Measurements from ENCODE around the gene MUC5B.
"Not testable (repeated sequence)": the region's sequence is repeated elsewhere in the genome, so short reads cannot be mapped to it uniquely, and the experiment has no call there.

The MUC5B gene

DNA sequence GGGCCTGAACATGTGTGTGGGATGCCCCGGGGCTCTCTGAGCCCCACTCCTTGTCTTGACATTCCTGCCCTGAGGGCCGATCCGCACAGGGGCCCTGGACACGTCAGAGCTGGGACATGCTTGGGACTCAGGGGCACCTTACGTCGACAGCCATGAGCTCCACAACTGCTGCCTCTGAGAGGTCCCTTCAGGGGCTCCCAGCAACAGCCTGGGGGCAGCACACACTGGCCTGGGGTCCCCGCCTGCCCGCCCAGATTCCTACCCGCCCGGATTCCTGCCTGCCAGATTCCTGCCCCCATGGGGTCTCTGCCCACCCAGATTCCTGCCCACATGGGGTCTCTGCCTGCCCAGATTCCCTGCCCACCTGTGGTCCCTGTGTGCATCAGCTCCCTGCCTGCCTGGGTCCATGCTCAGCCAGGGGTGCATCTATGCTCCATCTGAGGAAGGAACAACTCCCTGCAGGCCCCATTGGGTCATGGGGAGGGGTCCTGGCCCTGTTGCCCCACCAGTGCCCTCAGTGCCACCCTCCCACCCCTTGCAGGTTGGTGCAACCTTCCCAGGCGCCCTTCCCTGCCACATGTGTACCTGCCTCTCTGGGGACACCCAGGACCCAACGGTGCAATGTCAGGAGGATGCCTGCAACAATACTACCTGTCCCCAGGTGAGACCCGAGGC lies 35.7 kb downstream of the MUC5B start:
- H3K9ac ChIP-seq (ENCODE audit: low read length in 5 of 5): no peak overlapping the region

DNA sequence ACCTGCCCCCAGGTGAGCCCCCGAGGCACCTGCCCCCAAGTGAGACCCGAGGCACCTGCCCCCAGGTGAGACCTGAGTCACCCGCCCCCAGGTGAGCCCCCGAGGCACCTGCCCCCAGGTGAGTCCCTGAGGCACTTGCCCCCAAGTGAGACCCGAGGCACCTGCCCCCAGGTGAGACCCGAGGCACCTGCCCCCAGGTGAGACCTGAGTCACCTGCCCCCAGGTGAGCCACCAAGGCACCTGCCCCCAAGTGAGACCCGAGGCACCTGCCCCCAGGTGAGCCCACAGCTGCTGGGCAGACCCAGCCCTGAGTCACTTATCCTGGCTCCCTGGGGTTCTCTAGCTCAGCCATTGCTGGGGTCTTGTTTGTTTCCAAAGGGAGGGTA lies 36.2 kb downstream of the MUC5B start:
- Histone ChIP-seq H3K4me1 (ENCODE audit: control insufficient read depth in 5 of 5, insufficient read depth in 5 of 5, low read length in 5 of 5) (peaks cover 1 to 16% (median 16%) of the 10 kb centered on the region in 5 donors), H3K27ac (ENCODE audit: low read depth, low read length) (no peak overlapping the region), H3K27me3 (ENCODE audit: control insufficient read depth in 5 of 5, insufficient read depth in 4 of 5, low read length in 5 of 5) (peaks cover 5 to 12% (median 8%) of the 10 kb centered on the region in 5 donors), H3K4me3 (ENCODE audit: low read depth in 1 of 5, low read length in 5 of 5) (no peak overlapping the region), H3K9ac (ENCODE audit: low read length in 5 of 5) (no peak overlapping the region), H3K9me3 (ENCODE audit: control insufficient read depth in 5 of 5, low read length in 5 of 5) (no peaks in the 10 kb centered on the region), H3K36me3 (ENCODE audit: control insufficient read depth in 5 of 5, insufficient read depth in 5 of 5, low read length in 5 of 5) (no peaks in the 10 kb centered on the region)

More for the DNA sequence above, 35.7 kb downstream of the MUC5B start:
- no peaks in the 10 kb centered on the region for H3K9me3 ChIP-seq (ENCODE audit: control insufficient read depth in 5 of 5, low read length in 5 of 5)
- no peaks in the 10 kb centered on the region for H3K36me3 ChIP-seq (ENCODE audit: control insufficient read depth in 5 of 5, insufficient read depth in 5 of 5, low read length in 5 of 5)
- no peak overlapping the region for H3K27ac ChIP-seq (ENCODE audit: low read depth, low read length)
- H3K27me3 ChIP-seq (ENCODE audit: control insufficient read depth in 5 of 5, insufficient read depth in 4 of 5, low read length in 5 of 5): peaks cover 5 to 12% (median 8%) of the 10 kb centered on the region in 5 donors
- peaks cover 1 to 16% (median 16%) of the 10 kb centered on the region in 5 donors for H3K4me1 ChIP-seq (ENCODE audit: control insufficient read depth in 5 of 5, insufficient read depth in 5 of 5, low read length in 5 of 5)
- no peak overlapping the region for H3K4me3 ChIP-seq (ENCODE audit: low read depth in 1 of 5, low read length in 5 of 5)

DNA sequence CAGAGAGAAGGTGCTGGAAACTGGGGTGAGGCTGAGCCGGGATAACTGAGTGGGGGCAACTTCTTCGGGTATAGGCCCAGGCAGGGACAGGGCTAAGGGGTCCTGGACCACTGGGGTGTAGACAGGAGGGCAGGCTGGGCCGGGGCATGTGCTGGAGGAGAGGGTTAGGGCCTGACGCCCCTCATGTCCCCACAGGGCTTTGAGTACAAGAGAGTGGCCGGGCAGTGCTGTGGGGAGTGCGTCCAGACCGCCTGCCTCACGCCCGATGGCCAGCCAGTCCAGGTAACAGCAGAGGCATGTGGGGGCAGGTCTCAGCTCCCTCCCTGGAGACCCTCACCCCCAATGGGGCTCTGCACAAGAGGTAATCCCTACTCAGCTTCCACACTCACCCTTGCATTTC lies 36.7 kb downstream of the MUC5B start:
- no peak overlapping the region for H3K27ac ChIP-seq (ENCODE audit: low read depth, low read length)
- H3K4me1 ChIP-seq (ENCODE audit: control insufficient read depth in 5 of 5, insufficient read depth in 5 of 5, low read length in 5 of 5): peaks cover 1 to 18% (median 16%) of the 10 kb centered on the region in 5 donors
- no peak overlapping the region for H3K9ac ChIP-seq (ENCODE audit: low read length in 5 of 5)
- peaks cover 5 to 12% (median 8%) of the 10 kb centered on the region in 5 donors for H3K27me3 ChIP-seq (ENCODE audit: control insufficient read depth in 5 of 5, insufficient read depth in 4 of 5, low read length in 5 of 5)
- H3K4me3 ChIP-seq (ENCODE audit: low read depth in 1 of 5, low read length in 5 of 5): no peak overlapping the region
- no peaks in the 10 kb centered on the region for H3K36me3 ChIP-seq (ENCODE audit: control insufficient read depth in 5 of 5, insufficient read depth in 5 of 5, low read length in 5 of 5)
- no peaks in the 10 kb centered on the region for H3K9me3 ChIP-seq (ENCODE audit: control insufficient read depth in 5 of 5, low read length in 5 of 5)

- H3K36me3 ChIP-seq (ENCODE audit: control insufficient read depth in 5 of 5, insufficient read depth in 5 of 5, low read length in 5 of 5): no peaks in the 10 kb centered on the region
- H3K9me3 ChIP-seq (ENCODE audit: control insufficient read depth in 5 of 5, low read length in 5 of 5): no peaks in the 10 kb centered on the region
- peaks cover 5 to 12% (median 8%) of the 10 kb centered on the region in 5 donors for H3K27me3 ChIP-seq (ENCODE audit: control insufficient read depth in 5 of 5, insufficient read depth in 4 of 5, low read length in 5 of 5)
- H3K27ac ChIP-seq (ENCODE audit: low read depth, low read length): no peak overlapping the region
- H3K4me3 ChIP-seq (ENCODE audit: low read depth in 1 of 5, low read length in 5 of 5): no peak overlapping the region
- peaks cover 1 to 19% (median 16%) of the 10 kb centered on the region in 5 donors for H3K4me1 ChIP-seq (ENCODE audit: control insufficient read depth in 5 of 5, insufficient read depth in 5 of 5, low read length in 5 of 5)
- H3K9ac ChIP-seq (ENCODE audit: low read length in 5 of 5): no peak overlapping the region
These were observed 37.2 kb downstream of the MUC5B start for GRCh38 chr11:1260023-1260501.

DNA sequence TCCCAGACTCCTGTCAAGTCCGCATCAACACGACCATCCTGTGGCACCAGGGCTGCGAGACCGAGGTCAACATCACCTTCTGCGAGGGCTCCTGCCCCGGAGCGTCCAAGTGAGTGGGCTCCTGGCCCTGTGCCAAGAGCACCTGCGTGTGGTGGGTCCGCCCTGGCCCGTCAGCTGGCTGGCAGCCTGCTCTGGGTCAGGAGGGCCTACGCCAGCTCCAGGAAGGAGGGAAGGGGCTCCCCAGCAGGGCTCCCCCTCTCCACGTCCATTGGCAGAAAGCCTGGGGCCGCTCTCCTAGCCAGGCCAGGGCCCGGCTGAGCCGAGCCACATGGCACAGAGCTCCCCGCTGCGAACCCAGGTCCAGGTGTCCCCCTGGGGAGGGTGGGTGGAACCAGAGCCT lies 37.8 kb downstream of the MUC5B start:
- Histone ChIP-seq H3K4me1 (ENCODE audit: control insufficient read depth in 5 of 5, insufficient read depth in 5 of 5, low read length in 5 of 5) (peaks cover 1 to 19% (median 16%) of the 10 kb centered on the region in 5 donors), H3K27me3 (ENCODE audit: control insufficient read depth in 5 of 5, insufficient read depth in 4 of 5, low read length in 5 of 5) (peaks cover 5 to 12% (median 8%) of the 10 kb centered on the region in 5 donors), H3K27ac (ENCODE audit: low read depth, low read length) (no peak overlapping the region), H3K9ac (ENCODE audit: low read length in 5 of 5) (no peak overlapping the region), H3K9me3 (ENCODE audit: control insufficient read depth in 5 of 5, low read length in 5 of 5) (no peaks in the 10 kb centered on the region), H3K36me3 (ENCODE audit: control insufficient read depth in 5 of 5, insufficient read depth in 5 of 5, low read length in 5 of 5) (no peaks in the 10 kb centered on the region), H3K4me3 (ENCODE audit: low read depth in 1 of 5, low read length in 5 of 5) (no peak overlapping the region)

- Histone ChIP-seq H3K4me1 (ENCODE audit: control insufficient read depth in 5 of 5, insufficient read depth in 5 of 5, low read length in 5 of 5) (peaks cover 1 to 19% (median 16%) of the 10 kb centered on the region in 5 donors), H3K9me3 (ENCODE audit: control insufficient read depth in 5 of 5, low read length in 5 of 5) (no peaks in the 10 kb centered on the region), H3K9ac (ENCODE audit: low read length in 5 of 5) (peak overlapping the region in 2 of 5 donors; percentile 77 to 82), H3K27ac (ENCODE audit: low read depth, low read length) (no peak overlapping the region), H3K4me3 (ENCODE audit: low read depth in 1 of 5, low read length in 5 of 5) (peak overlapping the region in 4 of 5 donors; percentile 73 to 78 (median 76)), H3K27me3 (ENCODE audit: control insufficient read depth in 5 of 5, insufficient read depth in 4 of 5, low read length in 5 of 5) (peaks cover 5 to 12% (median 8%) of the 10 kb centered on the region in 5 donors), H3K36me3 (ENCODE audit: control insufficient read depth in 5 of 5, insufficient read depth in 5 of 5, low read length in 5 of 5) (no peaks in the 10 kb centered on the region)
These were observed 38.6 kb downstream of the MUC5B start for GRCh38 chr11:1261241-1262071.

DNA sequence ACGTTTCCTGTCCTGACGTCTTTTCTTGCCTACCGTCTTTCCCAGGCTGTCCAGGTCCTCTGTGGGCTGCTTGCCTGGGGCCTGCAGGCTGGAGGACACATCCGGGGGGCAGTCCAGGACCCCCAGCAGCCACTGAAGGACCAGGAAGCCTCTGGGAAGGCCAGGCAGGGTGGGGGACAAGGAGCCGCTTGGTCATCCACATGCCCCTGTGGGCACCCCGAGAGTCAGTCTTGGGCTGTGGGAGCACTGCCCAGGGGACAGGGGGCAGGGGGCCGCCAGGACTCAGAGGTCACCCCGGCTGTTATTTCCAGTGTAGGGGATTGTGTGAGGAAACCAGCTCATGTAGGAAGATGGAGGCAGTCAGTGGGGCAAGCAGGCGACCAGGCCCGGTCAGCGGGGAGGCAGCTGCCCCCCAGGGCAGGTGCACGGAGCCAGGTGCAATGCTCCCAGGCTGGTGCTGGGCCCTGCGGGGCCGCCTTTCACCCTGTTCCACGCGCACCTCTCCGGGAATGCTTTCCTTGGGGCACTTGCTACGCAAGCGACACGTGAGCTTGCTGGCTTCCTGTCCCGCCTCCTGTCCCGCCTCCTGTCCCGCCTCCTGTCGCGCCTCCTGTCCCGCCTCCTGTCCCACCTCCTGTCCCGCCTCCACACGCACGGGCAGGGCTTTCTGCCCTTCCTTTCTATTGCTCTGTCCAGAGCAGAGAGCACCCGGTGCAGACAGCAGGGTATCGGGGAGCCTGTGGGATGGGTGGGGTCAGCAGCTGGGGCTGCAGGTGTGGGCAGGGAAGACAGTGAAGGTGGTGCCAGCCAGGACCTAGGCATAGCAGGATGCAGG lies 39.5 kb downstream of the MUC5B start:
- Histone ChIP-seq H3K9me3 (ENCODE audit: control insufficient read depth in 5 of 5, low read length in 5 of 5) (no peaks in the 10 kb centered on the region), H3K9ac (ENCODE audit: low read length in 5 of 5) (peak overlapping the region in 4 of 5 donors; percentile 73 to 82 (median 77)), H3K4me3 (ENCODE audit: low read depth in 1 of 5, low read length in 5 of 5) (peak overlapping the region in 4 of 5 donors; percentile 73 to 78 (median 76)), H3K27ac (ENCODE audit: low read depth, low read length) (no peak overlapping the region), H3K4me1 (ENCODE audit: control insufficient read depth in 5 of 5, insufficient read depth in 5 of 5, low read length in 5 of 5) (peaks cover 1 to 19% (median 16%) of the 10 kb centered on the region in 5 donors), H3K27me3 (ENCODE audit: control insufficient read depth in 5 of 5, insufficient read depth in 4 of 5, low read length in 5 of 5) (peaks cover 0 to 5% (median 2%) of the 10 kb centered on the region in 5 donors), H3K36me3 (ENCODE audit: control insufficient read depth in 5 of 5, insufficient read depth in 5 of 5, low read length in 5 of 5) (no peaks in the 10 kb centered on the region)

DNA sequence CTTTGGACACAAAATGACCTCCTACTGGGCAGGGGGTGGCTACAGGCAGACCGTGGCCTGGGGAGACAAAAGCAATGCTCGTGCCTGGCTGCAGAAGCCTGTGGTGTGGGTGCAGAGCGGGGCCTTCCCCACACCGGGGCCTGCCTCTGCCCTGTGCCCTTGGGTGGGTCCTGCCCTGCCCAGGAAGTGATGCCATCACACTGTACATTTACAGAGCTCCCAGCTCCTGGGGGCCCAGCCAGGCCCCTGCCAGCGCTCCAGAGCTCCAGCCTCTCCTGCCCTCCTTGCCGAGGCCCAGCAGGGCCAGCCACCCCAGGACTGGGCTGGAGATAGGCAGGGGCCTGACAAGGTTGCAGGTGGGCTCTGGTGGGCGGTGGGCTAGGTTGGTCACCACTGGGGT lies 40.1 kb downstream of the MUC5B start:
- no peak overlapping the region for H3K27ac ChIP-seq (ENCODE audit: low read depth, low read length)
- peaks cover 1 to 19% (median 16%) of the 10 kb centered on the region in 5 donors for H3K4me1 ChIP-seq (ENCODE audit: control insufficient read depth in 5 of 5, insufficient read depth in 5 of 5, low read length in 5 of 5)
- H3K9ac ChIP-seq (ENCODE audit: low read length in 5 of 5): peak overlapping the region in 3 of 5 donors; percentile 26 to 77 (median 30)

GRCh38 chr11:1264444-1264843 lies 41.6 kb downstream of the MUC5B start:
- not testable (repeated sequence) for H3K27ac ChIP-seq (ENCODE audit: low read depth, low read length)
- H3K4me1 ChIP-seq (ENCODE audit: control insufficient read depth in 5 of 5, insufficient read depth in 5 of 5, low read length in 5 of 5): peaks cover 1 to 19% (median 16%) of the 10 kb centered on the region in 5 donors

More for the DNA sequence above, 40.1 kb downstream of the MUC5B start:
- Histone ChIP-seq H3K27me3 (ENCODE audit: control insufficient read depth in 5 of 5, insufficient read depth in 4 of 5, low read length in 5 of 5) (no peaks in the 10 kb centered on the region), H3K36me3 (ENCODE audit: control insufficient read depth in 5 of 5, insufficient read depth in 5 of 5, low read length in 5 of 5) (no peaks in the 10 kb centered on the region), H3K9me3 (ENCODE audit: control insufficient read depth in 5 of 5, low read length in 5 of 5) (no peaks in the 10 kb centered on the region), H3K4me3 (ENCODE audit: low read depth in 1 of 5, low read length in 5 of 5) (peak overlapping the region in 4 of 5 donors; percentile 44 to 78 (median 74))

More at GRCh38 chr11:1264444-1264843, 41.6 kb downstream of the MUC5B start:
- not testable (repeated sequence) for H3K36me3 ChIP-seq (ENCODE audit: control insufficient read depth in 5 of 5, insufficient read depth in 5 of 5, low read length in 5 of 5); H3K9me3 ChIP-seq (ENCODE audit: control insufficient read depth in 5 of 5, low read length in 5 of 5); H3K9ac ChIP-seq (ENCODE audit: low read length in 5 of 5); H3K4me3 ChIP-seq (ENCODE audit: low read depth in 1 of 5, low read length in 5 of 5); H3K27me3 ChIP-seq (ENCODE audit: control insufficient read depth in 5 of 5, insufficient read depth in 4 of 5, low read length in 5 of 5)

Data from subcutaneous abdominal adipose tissue (tissue), 5 donors.